HFFc6 (cell line): ENCODE measurements around the gene CSK. TPM values are rescaled to one million over a fixed set of nuclear protein-coding genes. Genes with fewer than 3 reads are reported as not detected.

Source experiments
- DNase-seq: peaks from one replicate; pipeline ENCODE4 v3.0.0-alpha.2; 2018
- H3K27ac Mint-ChIP-seq: 2 replicates; pipeline ENCODE4 v1.8.0; 2020; ENCODE audit warnings: mild to moderate bottlenecking, mixed read lengths
- H3K27me3 Mint-ChIP-seq: 2 replicates; pipeline ENCODE4 v1.8.0; 2021; ENCODE audit warnings: mild to moderate bottlenecking, moderate library complexity, mixed read lengths; ENCODE audit not compliant: insufficient read depth
- H3K36me3 Mint-ChIP-seq: 2 replicates; pipeline ENCODE4 v1.8.0; 2021; ENCODE audit warnings: low read depth, mixed read lengths
- H3K4me1 Mint-ChIP-seq: 2 replicates; pipeline ENCODE4 v1.8.0; 2020; ENCODE audit warnings: low read depth, mixed read lengths
- H3K4me3 Mint-ChIP-seq: 2 replicates; pipeline ENCODE4 v1.8.0; 2020; ENCODE audit warnings: mild to moderate bottlenecking, moderate library complexity, mixed read lengths
- H3K9me3 Mint-ChIP-seq: 2 replicates; pipeline ENCODE4 v1.8.0; 2020; ENCODE audit warnings: mild to moderate bottlenecking, mixed read lengths
- total RNA-seq, 6 experiments: library from RNA; stranded (reverse); fragmentation: NEBNext Ultra II Directional; extraction: Animal tissue kit (Norgen Biotek cat#: 25700); gene quantifications; 2 replicates in 1 of 6; 3 replicates in 5 of 6; pipeline ENCODE4 v1.2.3, GENCODE V29; 2021
- TF ChIP-seq, protein P1 (sequence below): fragments of 200-600 bp; sonication (generic); IDR thresholded peaks from 2 replicates; pipeline ENCODE4 v1.5.0; 2021; ENCODE audit warnings: antibody characterized with exemption, mild to moderate bottlenecking

CSK gene
- total RNA-seq, 6 experiments from 2014 or later = 48.8 to 59.0 (median 53.3) TPM

DNA sequence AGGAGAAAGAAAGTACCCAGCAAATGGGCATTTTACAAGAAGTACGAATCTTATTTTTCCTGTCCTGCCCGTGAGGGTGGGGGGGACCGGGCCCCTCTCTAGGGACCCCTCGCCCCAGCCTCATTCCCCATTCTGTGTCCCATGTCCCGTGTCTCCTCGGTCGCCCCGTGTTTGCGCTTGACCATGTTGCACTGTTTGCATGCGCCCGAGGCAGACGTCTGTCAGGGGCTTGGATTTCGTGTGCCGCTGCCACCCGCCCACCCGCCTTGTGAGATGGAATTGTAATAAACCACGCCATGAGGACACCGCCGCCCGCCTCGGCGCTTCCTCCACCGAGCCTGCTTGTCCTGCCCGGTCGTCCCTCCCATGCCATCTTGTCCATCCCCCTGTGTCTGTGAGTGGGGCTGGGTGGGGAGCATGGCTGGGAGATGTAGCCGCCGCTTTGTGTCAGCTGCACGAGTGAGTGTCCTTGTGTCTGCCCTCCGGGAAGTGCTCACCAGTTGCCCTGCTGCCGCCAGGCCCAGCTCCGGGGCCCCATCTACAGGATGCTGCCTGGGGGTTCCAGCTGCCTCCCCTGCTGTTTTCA, 21.1 kb downstream of the CSK start:
- Mint-ChIP-seq H3K27me3 (peaks cover 2% of the 10 kb centered on the region; the same call in 1 of the 2 replicates), H3K36me3 (peaks cover 7% of the 10 kb centered on the region), H3K4me3 (no peak overlapping the region), H3K4me1 (no peaks in the 10 kb centered on the region), H3K27ac (no peak overlapping the region), H3K9me3 (no peaks in the 10 kb centered on the region)
- no peak for DNase-seq
- TF ChIP-seq, protein P1, sequence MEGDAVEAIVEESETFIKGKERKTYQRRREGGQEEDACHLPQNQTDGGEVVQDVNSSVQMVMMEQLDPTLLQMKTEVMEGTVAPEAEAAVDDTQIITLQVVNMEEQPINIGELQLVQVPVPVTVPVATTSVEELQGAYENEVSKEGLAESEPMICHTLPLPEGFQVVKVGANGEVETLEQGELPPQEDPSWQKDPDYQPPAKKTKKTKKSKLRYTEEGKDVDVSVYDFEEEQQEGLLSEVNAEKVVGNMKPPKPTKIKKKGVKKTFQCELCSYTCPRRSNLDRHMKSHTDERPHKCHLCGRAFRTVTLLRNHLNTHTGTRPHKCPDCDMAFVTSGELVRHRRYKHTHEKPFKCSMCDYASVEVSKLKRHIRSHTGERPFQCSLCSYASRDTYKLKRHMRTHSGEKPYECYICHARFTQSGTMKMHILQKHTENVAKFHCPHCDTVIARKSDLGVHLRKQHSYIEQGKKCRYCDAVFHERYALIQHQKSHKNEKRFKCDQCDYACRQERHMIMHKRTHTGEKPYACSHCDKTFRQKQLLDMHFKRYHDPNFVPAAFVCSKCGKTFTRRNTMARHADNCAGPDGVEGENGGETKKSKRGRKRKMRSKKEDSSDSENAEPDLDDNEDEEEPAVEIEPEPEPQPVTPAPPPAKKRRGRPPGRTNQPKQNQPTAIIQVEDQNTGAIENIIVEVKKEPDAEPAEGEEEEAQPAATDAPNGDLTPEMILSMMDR = no peak

DNA sequence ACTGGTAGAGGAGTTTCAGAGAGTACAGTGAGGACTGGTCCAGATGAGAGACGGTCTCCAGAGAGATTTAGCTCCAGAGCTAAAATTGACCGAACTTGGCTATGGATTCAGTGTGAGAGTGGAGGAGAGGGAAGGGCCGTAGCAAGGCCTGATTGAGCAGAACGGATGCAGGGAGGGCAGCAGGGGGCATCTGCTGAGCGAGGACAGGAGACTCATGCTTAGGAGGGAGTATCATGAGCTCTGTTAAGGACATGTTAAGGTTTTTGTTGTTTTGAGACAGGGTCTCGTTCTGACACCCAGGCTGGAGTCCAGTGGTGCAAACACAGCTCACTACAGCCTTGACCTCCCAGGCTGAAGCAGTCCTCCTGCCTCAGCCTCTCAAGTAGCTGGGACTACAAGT, 23.1 kb downstream of the CSK start:
- peaks cover 7% of the 10 kb centered on the region for H3K36me3 Mint-ChIP-seq
- no peak overlapping the region for H3K27ac Mint-ChIP-seq
- TF ChIP-seq, protein P1 = no peak
- H3K9me3 Mint-ChIP-seq = no peaks in the 10 kb centered on the region
- H3K27me3 Mint-ChIP-seq = peaks cover 2% of the 10 kb centered on the region; the same call in 1 of the 2 replicates
- H3K4me1 Mint-ChIP-seq = peaks cover 14% of the 10 kb centered on the region
- H3K4me3 Mint-ChIP-seq = no peak overlapping the region
- no peak for DNase-seq

DNA sequence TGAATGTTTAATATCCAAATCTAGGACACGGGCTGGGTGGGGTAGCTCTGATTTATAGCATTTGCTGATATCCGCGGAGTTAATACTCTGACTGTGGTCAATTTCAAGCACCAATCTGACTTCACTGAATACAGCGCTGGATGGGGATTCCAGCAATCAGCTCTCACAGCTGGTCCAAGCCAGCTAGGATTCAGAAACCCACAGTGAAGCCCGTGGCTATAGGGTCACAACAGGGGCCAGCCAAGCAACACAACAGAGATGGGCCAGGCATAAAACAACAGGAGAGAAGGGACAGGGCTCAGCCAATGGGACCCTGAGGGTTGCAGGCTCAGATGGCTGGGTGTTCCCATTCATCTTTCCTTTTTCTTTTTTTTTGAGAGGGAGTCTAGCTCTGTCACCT, 25.4 kb downstream of the CSK start:
- Mint-ChIP-seq H3K4me1 (peaks cover 15% of the 10 kb centered on the region), H3K27ac (no peak overlapping the region), H3K4me3 (no peak overlapping the region), H3K36me3 (peaks cover 7% of the 10 kb centered on the region), H3K9me3 (no peaks in the 10 kb centered on the region), H3K27me3 (peaks cover 2% of the 10 kb centered on the region; the same call in 1 of the 2 replicates)
- TF ChIP-seq, protein P1 = no peak
- DNase-seq = no peak

DNA sequence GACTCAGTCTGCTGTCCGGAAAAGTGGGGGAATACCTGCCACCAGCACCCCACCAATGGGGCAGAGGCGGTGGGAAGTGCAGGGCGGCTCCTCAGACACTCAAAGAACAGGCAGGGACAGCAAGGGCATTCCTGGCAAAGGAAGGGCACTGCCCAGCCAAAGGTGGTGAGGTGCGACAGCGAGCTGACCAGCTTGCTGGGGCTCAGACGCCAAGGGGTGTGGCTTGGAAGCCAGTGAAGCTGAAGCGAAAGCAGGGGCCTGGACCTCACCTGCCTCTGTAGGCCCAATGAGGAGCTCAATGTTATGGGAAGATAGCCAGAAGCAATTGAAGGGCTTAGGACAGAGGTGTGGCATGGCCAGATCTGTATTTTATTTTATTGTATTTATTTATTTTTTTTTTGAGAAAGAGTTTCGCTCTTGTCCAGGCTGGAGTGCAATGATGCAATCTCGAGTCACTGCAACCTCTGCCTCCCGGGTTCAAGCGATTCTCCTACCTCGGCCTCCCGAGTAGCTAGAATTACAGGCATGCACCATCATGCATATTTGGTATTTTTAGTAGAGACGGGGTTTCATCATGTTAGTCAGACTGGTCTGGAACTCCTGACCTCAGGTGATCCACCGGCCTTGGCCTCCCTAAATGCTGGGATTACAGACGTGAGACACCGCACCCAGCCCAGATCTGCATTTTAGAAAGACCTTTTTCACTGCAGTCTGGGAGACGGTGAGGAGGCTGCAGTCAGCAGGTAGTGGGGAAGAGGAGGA, 26.4 kb downstream of the CSK start:
- H3K4me1 Mint-ChIP-seq = peaks cover 15% of the 10 kb centered on the region
- no peak for DNase-seq
- TF ChIP-seq, protein P1 = no peak
- peak overlapping the region; percentile 4; the same call in 1 of the 2 replicates for H3K27ac Mint-ChIP-seq
- no peak overlapping the region for H3K4me3 Mint-ChIP-seq
- H3K27me3 Mint-ChIP-seq = peaks cover 4% of the 10 kb centered on the region; the same call in 1 of the 2 replicates
- H3K36me3 Mint-ChIP-seq = peaks cover 7% of the 10 kb centered on the region
- no peaks in the 10 kb centered on the region for H3K9me3 Mint-ChIP-seq

DNA sequence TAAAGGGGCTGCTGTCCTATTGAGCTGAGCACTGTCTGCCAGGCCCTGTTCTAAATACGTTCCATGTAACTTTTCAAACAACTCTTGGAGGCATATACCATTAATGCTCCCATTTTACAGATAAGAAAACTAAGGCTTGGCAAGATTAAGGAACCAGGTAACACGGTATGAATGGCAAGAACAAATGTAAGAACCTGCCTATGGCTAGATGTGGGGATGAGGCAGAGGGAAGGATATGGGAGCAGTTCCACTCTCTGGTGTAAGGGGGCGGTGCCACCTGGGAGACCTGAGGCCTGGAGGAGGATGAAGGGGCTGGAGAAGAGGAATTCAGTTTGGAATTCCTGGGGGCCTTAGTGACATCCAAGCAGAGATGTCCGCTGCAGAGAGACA, 27.0 kb downstream of the CSK start:
- Mint-ChIP-seq H3K27ac (no peak overlapping the region), H3K27me3 (peaks cover 4% of the 10 kb centered on the region; the same call in 1 of the 2 replicates), H3K9me3 (no peaks in the 10 kb centered on the region), H3K4me1 (peaks cover 15% of the 10 kb centered on the region), H3K36me3 (peaks cover 6% of the 10 kb centered on the region), H3K4me3 (no peak overlapping the region)
- no peak for DNase-seq
- TF ChIP-seq, protein P1 = peak; percentile 20
